DMS79 treated with DMSO at 0.1 percent for 48 hours (cell line): ENCODE data around the gene ARPC1A.
"Not testable (repeated sequence)": the region's sequence is repeated elsewhere in the genome, so short reads cannot be mapped to it uniquely, and the experiment has no call there.

Source experiments
- DNase-seq: peaks from one replicate; lab custom pipeline; 2025; lab: John Stamatoyannopoulos, UW

ARPC1A gene

GRCh38 chr7:99325592-99326407, at the start of gene ARPC1A:
ARPC1A (plus strand) TSS chr7:99325898; CDS start chr7:99333354, 7,456 bp downstream.
- peak; percentile 86 for DNase-seq

GRCh38 chr7:99278180-99278579, 47.5 kb upstream of the ARPC1A start:
- no peak for DNase-seq

DNA sequence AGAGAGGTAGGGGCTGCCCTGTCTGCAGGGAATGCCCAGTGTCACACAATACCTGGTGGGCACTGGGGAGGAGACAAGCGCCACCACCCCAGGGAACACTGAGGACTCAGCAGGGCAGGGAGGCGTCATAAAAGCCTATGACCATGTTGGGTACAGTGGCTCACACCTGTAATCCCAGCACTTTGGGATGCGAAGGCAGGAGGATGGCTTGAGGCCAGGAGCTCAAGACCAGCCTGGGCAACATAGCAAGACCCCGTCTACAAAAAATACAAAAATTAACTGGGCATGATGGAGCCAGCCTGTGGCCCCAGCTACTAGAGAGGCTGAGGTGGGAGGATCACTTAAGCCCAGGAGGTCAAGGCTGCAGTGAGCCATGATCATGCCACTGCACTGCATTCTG, 41.5 kb upstream of the ARPC1A start:
- DNase-seq = not testable (repeated sequence)

GRCh38 chr7:99287779-99288534, 37.7 kb upstream of the ARPC1A start:
- DNase-seq = no peak

- DNase-seq = no peak
These were observed 36.5 kb upstream of the ARPC1A start for GRCh38 chr7:99289185-99289584.

- not testable (repeated sequence) for DNase-seq
These were observed 35.5 kb upstream of the ARPC1A start for GRCh38 chr7:99290148-99290547.

DNA sequence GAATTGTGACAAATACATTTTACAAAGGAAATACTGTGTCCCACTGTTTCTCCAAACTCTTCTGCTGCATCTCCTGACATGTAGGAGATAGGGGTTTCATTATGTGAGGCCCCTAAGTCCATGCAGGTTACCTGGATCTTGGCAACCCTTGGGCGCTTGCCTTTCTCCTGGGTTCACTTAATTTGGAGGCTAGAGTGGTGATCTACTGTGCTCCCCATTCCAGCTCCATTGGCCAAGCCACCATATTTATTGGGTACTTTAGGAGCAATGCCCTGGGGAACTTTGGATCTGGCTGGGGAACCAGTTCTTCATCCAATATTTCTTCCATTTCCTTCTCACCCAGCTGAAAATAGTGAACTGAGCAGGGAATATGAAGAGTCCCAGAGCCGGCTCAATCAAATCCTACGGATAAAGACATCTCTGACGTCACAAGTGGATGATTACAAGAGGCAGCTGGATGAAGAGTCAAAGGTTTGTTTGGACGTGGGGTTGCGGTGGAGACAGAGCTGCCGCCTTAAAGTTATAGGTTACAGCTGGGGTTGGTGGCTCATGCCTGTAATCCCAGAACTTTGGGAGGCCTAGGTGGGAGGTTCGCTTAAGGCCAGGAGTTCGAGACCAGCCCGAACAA, 34.6 kb upstream of the ARPC1A start:
- no peak for DNase-seq

DNA sequence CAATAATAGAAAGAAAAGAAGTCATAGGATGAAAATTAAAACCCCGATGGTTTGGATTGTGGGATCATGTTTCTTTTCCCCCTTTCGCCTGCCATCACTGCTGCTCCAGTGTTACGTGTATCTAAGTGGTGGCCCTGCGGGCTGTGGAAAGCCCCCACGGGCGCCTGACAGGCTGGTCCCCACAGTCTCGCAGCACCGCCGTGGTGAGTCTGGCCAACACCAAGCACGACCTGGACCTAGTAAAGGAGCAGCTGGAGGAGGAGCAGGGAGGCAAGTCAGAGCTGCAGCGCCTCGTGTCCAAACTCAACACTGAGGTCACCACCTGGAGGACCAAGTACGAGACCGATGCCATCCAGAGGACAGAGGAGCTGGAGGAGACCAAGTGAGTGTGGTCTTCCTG, 33.6 kb upstream of the ARPC1A start:
- DNase-seq = no peak

DNA sequence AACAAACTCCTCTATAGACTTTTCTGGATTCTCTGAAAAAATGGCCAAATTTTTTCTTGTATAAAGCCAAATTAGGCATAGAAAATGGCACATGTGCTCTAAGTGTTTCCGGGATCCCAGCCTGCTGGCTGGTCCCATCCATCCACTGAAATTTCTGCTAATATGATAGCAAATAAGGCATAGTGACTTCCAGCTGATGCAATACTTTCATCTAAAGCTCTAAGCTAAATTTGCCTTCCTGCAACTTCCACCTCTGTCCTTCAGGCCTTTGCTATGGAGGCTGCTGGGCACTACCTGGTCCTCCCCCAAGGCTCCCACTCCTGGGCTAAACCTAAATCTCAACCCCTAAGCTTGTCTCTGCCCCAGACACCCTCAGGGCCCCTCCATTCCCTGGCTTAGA, 32.5 kb upstream of the ARPC1A start:
- DNase-seq = no peak

DNA sequence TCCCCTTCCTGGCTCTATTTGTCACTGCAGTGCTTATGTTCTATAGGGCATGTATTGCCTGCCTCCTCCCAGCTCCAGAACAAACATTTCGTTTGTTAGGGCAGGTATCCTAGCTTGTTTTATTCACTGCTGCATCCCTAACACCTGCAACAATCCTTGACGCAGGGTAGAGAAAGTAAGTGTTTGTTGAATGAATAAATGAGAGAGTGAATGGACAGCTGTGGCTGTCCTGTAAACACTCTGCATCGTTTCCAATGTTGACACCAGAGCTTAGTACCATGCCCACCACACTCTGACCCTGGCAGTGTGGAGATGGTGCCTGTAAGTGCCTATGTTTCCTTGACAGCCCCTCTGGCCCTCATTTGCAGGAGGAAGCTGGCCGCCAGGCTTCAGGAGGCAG, 32.0 kb upstream of the ARPC1A start:
- DNase-seq = no peak

- no peak for DNase-seq
These were observed 29.2 kb upstream of the ARPC1A start for GRCh38 chr7:99296471-99296870.

- DNase-seq = no peak
These were observed 24.2 kb upstream of the ARPC1A start for GRCh38 chr7:99301496-99301895.

- no peak for DNase-seq
These were observed 20.0 kb upstream of the ARPC1A start for GRCh38 chr7:99305473-99306260.

DNA sequence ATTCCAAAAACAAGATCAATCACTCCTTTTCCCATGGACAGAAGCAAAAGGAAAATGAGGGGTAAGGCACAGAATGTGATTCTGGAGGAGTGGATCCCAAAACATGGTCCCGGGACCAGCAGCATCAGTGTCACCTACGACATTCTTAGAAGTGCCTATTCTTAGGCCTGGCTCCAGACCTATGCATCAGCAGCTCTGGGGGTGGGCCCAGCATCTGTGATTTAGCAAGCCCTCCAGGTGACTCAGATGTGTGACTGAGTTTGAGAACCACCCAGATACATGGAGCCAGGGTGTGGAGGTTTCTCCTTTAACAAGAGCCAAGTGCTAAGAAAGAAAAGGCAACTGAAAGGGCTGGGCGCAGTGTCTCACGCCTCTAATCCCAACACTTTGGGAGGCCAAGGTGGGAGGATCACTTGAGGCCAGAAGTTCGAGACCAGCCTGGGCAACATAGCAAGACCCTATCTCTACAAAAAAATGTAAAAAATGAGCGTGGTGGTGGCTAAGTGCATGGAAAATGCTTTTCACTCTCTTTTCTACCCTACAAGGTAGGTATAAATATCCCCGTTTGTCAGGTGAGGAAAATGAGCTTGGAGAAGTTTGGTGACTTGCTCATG, 17.1 kb upstream of the ARPC1A start:
- DNase-seq = no peak

DNA sequence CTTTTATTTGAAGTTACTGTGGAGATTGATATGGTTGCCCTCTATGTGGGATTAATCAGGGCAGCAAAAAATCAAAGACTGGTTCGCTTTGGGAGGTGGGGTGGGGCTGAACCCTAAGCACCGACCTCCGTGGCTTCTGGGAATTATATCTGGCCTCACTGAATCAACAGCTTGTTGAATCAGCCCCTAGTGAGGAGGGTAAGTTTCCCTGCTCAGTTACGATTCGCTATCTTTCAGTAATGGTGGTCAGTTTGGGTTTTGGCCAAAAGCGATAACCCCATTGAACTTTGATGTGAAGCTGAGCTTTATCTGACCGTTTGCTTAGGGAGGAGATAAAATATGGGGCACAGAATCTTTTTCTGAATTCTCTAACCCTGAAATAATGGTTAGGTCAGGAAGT, 16.6 kb upstream of the ARPC1A start:
- no peak for DNase-seq

DNA sequence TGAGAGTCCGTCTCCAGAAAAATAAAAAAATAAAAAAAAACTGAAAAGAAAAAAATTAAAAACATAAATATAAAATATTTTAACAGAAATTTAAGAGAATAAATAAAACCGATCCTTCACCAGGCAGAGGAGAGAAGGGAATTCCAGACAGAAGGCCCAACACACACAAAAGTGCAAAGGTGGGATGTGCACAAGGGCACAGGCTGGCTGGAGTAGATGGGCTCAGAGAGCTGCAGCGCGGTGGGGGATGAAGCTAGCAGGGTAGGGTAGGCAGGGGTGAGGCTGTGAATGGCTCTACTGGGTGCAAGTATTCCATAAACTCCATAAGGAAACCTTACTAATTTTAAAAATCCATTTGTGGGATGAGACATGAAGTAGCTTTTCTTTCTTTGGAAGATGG, 15.7 kb upstream of the ARPC1A start:
- DNase-seq = no peak

GRCh38 chr7:99311702-99312101, 14.0 kb upstream of the ARPC1A start:
- DNase-seq = no peak

- peak; percentile 31 for DNase-seq
These were observed 13.1 kb upstream of the ARPC1A start for GRCh38 chr7:99312316-99313203.

- DNase-seq = no peak
These were observed 12.5 kb upstream of the ARPC1A start for GRCh38 chr7:99313204-99313573.

- no peak for DNase-seq
These were observed 11.2 kb upstream of the ARPC1A start for GRCh38 chr7:99314504-99314903.

DNA sequence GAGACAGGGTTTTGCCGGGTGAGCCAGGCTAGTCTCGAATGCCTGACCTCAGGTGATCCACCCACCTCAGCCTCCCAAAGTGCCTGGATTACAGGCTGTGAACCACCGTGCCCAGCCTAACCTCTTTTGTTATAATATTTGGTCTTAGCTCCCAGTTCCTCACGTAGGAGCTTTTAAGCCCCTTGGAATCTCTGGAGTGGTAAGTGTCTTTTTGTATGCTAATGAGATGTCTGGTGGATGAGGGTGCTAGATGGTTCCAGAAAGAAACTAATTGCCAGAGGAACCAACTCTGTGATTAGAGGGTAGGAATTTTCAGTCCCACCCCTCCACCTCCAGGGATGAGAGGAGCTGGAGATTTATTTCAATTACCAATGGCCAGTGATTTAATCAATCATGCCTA, 5.3 kb upstream of the ARPC1A start:
- DNase-seq = no peak
